SJCRH30 (cell line): ENCODE measurements around the gene GTF2IRD2. TPM values are rescaled to one million over a fixed set of nuclear protein-coding genes. Genes with fewer than 3 reads are reported as not detected.
"Not testable (repeated sequence)": the region's sequence is repeated elsewhere in the genome, so short reads cannot be mapped to it uniquely, and the experiment has no call there.

Experiments
- DNase-seq, 2 experiments: peaks; one replicate each; pipeline ENCODE4 v3.0.0-alpha.2; 2015 to 2020
- H3K27ac ChIP-seq: fragments of 250-450 bp; sonication (Bioruptor Pico); 2 replicates; pipeline ENCODE4 v1.5.1; 2020; ENCODE audit warnings: mild to moderate bottlenecking, moderate library complexity
- H3K27me3 ChIP-seq: fragments of 250-450 bp; sonication (Bioruptor Pico); 2 replicates; pipeline ENCODE4 v1.5.1; 2020; ENCODE audit warnings: mild to moderate bottlenecking, moderate library complexity
- H3K36me3 ChIP-seq: fragments of 250-450 bp; sonication (Bioruptor Pico); 2 replicates; pipeline ENCODE4 v1.5.1; 2020; ENCODE audit warnings: mild to moderate bottlenecking, moderate library complexity
- H3K4me1 ChIP-seq: fragments of 250-450 bp; sonication (Bioruptor Pico); 2 replicates; pipeline ENCODE4 v1.5.1; 2020; ENCODE audit warnings: mild to moderate bottlenecking, moderate library complexity
- H3K4me3 ChIP-seq: fragments of 250-450 bp; sonication (Bioruptor Pico); 2 replicates; pipeline ENCODE4 v1.5.1; 2020; ENCODE audit warnings: mild to moderate bottlenecking, moderate library complexity
- H3K9me3 ChIP-seq: fragments of 250-450 bp; sonication (Bioruptor Pico); replicated peaks from 2 replicates; pipeline ENCODE4 v1.5.1; 2020; ENCODE audit warnings: mild to moderate bottlenecking, moderate library complexity
- total RNA-seq: library from RNA; depleted of rRNA; stranded (reverse); fragments of >200 nt; shearing (Covaris generic); gene quantifications from 2 replicates; pipeline ENCODE4 v1.2.3, GENCODE V29; 2014

Gene GTF2IRD2
- total RNA-seq, 1 experiment from 2014 or later, result 7.6 TPM

DNA sequence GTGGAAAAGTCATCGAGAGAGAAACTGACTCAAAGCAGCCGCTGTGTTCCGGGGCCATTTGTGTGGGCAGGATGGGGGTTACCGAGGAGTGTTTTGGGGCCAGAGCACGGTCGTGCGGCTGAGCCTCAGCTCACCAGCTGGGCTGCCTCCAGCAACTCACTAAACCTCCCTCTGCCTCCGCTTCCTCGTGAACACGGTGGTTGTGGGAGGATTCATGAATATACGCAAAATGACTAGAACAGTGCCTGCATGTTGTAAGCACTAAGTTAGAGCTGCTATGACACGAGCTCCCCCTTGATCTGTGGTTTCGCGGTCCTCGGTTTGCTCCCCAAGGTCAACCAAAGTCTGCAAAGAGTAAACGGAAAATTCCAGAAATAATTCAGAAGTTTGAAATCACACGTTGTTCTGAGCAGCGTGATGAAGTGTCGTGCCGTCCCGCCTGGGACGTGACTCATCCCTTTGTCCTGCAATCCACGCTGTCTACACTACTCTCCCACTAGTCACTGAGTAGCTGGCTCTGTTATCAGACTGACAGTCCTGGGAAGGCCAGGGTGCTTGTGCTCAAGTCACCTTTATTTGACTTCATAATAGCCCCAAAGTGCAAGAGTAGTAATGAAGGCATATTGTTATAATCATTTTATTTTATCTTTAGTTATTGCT lies 31.1 kb downstream of the GTF2IRD2 start:
- H3K36me3 ChIP-seq, H3K27ac ChIP-seq, DNase-seq, H3K27me3 ChIP-seq, H3K9me3 ChIP-seq, H3K4me3 ChIP-seq, H3K4me1 ChIP-seq: not testable (repeated sequence)

DNA sequence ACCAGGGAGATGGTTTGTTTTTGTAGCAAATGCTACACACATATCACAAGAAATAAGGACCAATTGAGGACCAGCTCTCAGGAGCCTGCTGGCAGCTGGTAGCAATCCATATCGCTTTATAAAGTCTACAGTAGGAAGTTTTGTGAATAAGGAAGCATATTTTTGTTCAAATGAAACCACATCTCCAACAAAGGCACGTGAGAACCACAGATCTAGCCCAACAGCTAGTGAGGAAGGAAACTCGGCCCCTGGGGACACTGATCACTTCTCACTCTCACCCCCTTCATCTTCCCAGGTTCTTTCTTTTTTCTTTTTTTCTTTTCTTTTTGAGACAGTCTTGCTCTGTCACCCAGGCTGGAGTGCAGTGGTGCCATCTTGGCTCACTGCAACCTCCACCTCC lies 35.5 kb downstream of the GTF2IRD2 start:
- not testable (repeated sequence) for H3K27ac ChIP-seq, DNase-seq, H3K4me3 ChIP-seq, H3K4me1 ChIP-seq, H3K36me3 ChIP-seq, H3K9me3 ChIP-seq, H3K27me3 ChIP-seq

DNA sequence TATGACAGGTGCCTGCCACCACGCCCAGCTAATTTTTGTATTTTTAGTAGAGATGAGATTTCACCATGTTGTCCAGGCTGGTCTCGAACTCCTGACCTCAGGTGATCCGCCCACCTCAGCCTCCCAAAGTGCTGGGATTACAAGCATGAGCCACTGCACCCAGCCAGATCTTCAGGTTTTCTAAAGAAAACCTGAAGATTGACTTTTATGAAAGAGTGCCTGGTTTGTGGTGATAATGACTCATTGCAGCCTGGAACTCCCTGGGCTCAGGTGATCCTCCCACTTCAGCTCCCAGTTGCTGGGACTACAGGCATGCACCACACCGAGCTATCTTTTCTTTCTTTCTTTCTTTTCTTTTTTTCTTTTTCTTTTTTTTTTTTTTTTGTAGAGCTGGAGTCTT lies 52.8 kb downstream of the GTF2IRD2 start:
- not testable (repeated sequence) for H3K27ac ChIP-seq, H3K4me3 ChIP-seq, H3K27me3 ChIP-seq, DNase-seq, H3K9me3 ChIP-seq, H3K4me1 ChIP-seq, H3K36me3 ChIP-seq

DNA sequence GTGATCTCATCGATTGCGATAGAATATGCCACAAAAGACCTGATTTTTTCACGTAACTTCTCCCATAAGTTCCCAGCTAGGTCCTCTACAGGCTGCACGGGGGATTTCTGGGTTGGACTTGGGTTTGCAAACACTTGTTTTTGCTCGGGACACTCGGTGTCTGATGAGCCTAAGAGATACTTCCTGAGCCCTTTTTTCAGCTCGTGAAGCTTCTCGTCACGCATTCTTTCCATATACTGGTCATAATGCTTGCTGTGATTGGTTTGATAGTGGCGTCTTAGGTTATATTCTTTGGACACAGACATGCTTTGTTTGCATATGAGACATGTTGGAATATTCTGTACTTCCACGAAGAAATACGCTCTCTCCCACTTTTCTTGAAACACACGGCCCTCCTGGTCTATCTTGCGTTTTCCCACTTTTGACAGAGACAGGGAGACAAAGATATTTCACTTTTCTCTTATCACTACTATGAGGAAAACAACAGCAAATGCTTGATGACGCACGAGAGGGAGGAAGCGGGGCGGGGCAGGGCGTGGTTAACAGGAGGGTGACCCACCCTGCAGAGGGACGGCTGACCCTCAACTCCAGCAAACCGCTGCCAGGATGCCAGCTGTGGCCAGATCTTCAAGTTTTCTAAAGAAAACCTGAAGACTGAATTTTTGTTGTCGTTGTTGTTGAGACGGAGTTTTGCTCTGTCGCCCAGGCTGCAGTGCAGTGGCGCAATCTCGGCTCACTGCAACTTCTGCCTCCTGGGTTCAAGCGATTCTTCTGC lies 53.4 kb downstream of the GTF2IRD2 start:
- H3K27ac ChIP-seq, H3K4me3 ChIP-seq, H3K9me3 ChIP-seq, H3K4me1 ChIP-seq, DNase-seq, H3K36me3 ChIP-seq, H3K27me3 ChIP-seq: not testable (repeated sequence)

DNA sequence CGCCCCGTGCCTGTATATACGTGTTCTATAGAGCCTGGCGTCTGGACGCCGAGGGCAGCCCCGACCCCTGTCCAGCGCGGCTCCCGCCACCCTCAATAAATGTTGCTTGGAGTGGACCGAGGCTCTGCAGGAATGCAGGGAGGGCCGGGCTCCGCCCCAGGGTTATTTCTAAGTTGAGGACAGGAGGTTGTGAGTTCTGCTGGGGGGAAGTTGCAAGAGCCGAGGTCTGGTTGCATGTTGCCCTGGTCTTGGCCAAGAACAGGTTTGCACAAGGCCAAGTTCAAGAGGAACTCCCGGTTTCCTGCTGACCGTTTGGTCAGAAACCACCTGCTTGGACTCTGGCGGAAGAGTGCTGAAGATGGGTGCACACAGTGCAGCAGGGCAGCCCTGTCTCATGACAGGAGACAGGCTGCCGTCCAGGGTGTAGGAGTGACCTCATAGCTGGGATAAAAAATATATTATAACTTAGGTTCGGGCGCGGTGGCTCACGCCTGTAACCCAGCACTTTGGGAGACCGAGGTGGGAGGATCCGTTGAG lies 62.1 kb downstream of the GTF2IRD2 start:
- DNase-seq, H3K4me1 ChIP-seq, H3K36me3 ChIP-seq, H3K27ac ChIP-seq, H3K27me3 ChIP-seq, H3K9me3 ChIP-seq, H3K4me3 ChIP-seq: not testable (repeated sequence)

DNA sequence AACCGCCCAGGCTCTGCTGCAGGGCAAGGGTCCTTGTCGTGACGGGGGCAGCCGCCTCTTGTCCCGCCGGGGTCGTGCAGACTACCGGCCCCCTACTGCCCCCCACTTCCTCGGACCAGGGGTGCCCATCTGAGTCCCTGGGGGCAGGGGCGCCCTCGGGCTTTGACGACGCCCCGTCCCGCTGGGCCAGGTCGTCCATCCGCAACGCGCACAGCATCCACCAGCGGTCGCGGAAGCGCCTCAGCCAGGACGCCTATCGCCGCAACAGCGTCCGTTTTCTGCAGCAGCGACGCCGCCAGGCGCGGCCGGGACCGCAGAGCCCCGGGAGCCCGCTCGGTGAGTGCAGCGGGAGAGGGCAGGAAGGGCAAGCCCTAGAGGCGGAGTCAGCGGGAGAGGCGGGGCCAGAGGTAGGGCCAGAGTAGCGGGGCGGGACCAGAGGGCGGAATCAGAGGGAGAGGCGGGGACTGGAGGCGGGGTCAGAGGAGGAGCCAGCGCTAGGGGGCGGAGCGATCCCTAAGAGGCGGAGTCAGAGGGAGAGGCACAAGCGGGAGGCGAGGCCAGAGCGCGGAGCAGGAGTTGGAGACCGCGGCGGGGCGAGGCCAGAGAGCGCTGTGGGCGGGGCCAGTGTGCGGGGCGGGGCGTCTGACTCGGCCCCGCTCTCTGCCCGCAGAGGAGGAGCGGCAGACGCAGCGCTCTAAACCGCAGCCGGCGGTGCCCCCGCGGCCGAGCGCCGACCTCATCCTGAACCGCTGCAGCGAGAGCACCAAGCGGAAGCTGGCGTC lies 62.8 kb downstream of the GTF2IRD2 start:
- not testable (repeated sequence) for H3K27me3 ChIP-seq, H3K36me3 ChIP-seq, H3K4me1 ChIP-seq, H3K27ac ChIP-seq, H3K4me3 ChIP-seq, H3K9me3 ChIP-seq
- DNase-seq, result peak; percentile 90 to 95

DNA sequence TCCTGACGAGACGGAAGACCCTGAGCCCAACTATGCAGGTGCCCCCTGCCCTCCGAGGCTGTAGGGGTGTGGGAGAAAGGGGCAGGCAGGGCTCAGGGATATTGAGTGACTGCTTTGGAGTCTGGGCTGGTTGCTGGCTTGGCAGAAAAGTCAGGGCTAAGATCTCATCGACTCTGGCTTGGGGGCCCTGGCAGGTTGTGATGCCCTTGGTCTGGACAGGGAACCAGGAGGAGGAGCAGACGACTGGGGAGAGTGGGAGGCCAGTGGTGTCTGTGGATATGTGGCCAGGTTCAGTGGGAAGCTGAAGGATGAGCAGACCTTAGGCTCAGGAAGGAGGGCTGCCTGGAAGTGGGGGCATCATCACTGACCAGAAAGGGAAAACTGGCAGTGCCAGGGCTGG lies 67.8 kb downstream of the GTF2IRD2 start:
- DNase-seq, H3K36me3 ChIP-seq, H3K4me1 ChIP-seq, H3K4me3 ChIP-seq, H3K9me3 ChIP-seq, H3K27me3 ChIP-seq, H3K27ac ChIP-seq: not testable (repeated sequence)

DNA sequence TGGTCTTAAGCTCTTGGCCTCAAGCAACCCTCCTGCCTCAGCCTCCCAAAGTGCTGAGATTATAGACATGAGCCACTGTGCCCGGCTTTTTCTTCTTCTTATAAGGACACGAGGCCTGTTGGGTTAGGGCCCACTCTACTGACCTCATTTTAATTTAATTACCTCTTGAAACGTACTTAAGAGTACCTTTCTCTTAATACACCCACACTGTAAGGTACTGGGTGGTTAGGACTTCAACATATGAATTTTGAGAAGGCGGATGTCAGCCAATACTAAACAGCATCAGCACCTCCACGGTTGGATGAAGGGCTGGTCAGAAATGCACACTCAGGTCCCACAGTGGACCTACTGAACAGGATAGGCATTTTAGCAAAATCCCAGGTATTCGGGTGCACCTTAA lies 69.7 kb downstream of the GTF2IRD2 start:
- H3K27me3 ChIP-seq, H3K4me3 ChIP-seq, H3K9me3 ChIP-seq, H3K4me1 ChIP-seq, H3K27ac ChIP-seq, H3K36me3 ChIP-seq, DNase-seq: not testable (repeated sequence)

DNA sequence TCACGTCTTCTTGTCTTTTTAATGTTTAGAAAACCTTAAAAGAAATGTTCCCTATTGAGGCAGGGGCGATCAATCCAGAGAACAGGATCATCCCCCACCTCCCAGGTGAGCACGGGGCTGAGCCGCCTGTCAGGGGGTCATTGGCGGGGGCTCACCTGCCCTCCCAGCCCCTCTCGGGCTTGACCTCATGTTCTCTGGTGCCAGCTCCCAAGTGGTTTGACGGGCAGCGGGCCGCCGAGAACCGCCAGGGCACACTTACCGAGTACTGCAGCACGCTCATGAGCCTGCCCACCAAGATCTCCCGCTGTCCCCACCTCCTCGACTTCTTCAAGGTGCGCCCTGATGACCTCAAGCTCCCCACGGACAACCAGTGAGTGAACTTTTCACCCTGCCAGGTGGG lies 72.4 kb downstream of the GTF2IRD2 start:
- H3K9me3 ChIP-seq, H3K36me3 ChIP-seq, H3K27me3 ChIP-seq, H3K27ac ChIP-seq, DNase-seq, H3K4me1 ChIP-seq, H3K4me3 ChIP-seq: not testable (repeated sequence)

DNA sequence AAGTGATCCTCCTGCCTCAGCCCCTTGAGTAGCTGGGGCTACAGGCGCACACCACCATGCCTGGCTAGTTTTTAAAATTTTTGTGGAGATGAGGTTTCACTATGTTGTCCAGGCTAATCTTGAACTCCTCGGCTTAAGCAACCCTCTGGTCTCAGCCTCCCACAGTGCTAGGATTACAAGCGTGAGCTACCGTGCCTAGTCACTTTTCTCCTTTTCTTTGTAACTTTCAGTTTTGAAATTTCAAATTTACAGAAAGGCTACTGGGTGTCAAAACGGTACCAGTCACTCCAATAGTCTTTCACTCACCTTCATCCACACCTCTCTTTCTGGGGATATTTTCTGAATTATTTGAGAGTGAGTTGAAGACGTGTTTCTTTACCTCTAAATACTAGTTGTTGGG lies 76.3 kb downstream of the GTF2IRD2 start:
- not testable (repeated sequence) for H3K4me1 ChIP-seq, H3K27ac ChIP-seq, H3K9me3 ChIP-seq, H3K36me3 ChIP-seq, H3K27me3 ChIP-seq, DNase-seq, H3K4me3 ChIP-seq

DNA sequence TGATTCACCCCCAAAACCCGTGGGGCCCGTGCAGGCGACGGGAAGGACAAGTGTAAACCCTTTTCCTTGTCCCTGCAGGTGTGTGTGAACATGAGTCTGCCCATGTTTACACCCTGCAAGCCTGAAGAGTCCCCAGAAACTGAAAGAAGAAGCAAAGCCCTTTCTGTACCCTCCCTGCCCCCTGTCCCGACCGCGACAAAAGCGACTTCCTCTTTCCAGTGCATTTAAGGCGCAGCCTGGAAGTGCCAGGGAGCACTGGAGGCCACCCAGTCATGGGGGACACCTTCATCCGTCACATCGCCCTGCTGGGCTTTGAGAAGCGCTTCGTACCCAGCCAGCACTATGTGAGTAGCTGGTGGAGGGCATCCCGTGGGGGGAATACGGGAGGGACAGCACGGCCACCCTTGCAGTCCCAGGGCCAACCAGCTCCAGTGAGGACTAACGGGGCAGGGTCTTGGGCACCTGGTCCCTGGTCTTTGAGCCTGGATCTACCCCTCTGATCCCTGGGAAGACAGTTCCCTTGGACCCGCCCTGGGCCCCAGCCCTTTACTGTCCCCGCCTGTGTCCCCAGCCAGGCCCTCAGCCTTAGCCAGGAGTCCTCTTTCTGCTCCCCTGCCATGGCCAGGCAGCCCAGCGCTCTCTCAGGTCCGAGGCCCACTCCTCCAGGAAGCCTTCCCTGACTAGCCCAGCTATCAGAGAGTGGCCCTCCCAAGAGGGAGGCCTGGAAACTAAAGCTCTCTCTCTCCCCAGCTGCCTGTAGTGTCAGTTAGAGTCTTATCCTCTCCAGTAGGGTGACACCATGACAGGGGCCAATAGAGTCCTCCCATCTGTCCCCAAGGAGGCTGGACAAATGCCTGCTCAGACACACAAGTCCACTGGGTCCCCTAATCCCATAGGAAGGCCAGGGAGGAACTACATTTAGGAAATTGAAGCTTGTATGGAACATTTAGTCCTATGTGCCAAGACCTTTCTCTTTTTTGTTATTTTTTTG lies 77.3 kb downstream of the GTF2IRD2 start, which contains the start of gene NCF1:
Gene NCF1, plus strand, starts transcription at position 252 of the 991 bp plus-strand sequence. Its CDS starts 21 bp downstream, at position 273.
- H3K27me3 ChIP-seq, H3K27ac ChIP-seq, DNase-seq, H3K36me3 ChIP-seq, H3K4me1 ChIP-seq, H3K4me3 ChIP-seq, H3K9me3 ChIP-seq: not testable (repeated sequence)

DNA sequence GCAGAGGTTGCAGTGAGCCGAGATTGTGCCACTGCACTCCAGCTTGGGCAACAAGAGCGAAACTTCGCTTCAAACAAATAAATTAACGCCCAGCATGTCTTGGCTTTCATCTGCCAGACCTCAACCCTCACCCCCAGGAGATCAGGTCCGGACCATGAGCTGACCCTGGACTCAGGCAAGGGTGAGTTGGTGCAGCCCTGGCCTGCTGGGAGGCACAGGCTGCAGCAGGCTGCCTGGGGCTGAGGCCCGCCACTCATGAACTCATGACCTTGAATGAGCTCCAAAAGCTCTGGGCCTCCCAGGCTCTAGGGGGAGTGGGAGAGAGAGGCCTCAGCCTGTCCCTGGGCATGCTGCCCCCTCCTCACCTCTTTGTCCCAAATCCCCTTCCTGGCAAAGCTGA lies 79.3 kb downstream of the GTF2IRD2 start:
- not testable (repeated sequence) for H3K9me3 ChIP-seq, DNase-seq, H3K4me3 ChIP-seq, H3K36me3 ChIP-seq, H3K27me3 ChIP-seq, H3K27ac ChIP-seq, H3K4me1 ChIP-seq

DNA sequence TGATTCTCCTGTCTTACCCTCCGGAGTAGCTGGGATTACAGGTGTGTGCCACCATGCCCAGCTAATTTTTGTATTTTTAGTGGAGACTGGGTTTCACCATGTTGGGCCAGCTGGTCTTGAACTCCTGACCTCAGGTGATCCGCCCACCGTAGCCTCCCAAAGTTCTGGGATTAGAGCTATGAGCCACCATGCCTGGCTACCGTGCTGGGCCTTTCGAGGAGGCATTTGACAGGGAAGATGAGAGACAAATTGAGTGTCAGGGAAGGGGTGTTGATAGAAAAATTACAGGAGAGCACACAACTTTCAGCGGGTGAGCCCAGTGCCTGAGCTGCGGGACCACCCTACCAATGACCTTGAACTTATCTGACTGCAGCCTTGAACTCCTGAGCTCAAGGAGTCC lies 81.3 kb downstream of the GTF2IRD2 start:
- not testable (repeated sequence) for DNase-seq, H3K27ac ChIP-seq, H3K36me3 ChIP-seq, H3K4me3 ChIP-seq, H3K9me3 ChIP-seq, H3K4me1 ChIP-seq, H3K27me3 ChIP-seq

DNA sequence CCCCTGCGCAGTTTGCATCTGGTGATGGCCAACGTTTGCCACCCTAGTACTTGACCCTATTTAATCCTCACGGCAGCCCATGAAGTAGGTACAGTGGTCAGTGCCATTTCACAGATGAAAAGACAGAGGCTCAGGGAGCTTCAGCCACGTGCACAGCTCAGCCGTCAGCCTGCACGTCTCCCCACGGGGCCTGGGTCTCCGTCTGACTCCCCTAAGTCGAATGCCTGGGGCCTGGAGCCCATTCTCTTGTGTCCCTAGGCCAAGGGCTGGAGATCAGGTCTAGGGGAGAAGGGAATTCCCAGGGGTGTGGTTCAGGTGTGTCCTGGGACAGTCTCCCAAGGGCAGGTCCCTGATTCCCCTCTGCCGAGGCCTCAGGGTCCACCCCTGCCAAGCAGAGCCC lies 84.4 kb downstream of the GTF2IRD2 start:
- H3K27ac ChIP-seq, H3K27me3 ChIP-seq, H3K4me3 ChIP-seq, H3K36me3 ChIP-seq, H3K9me3 ChIP-seq, H3K4me1 ChIP-seq: not testable (repeated sequence)
- DNase-seq, result peak in 1 of 2 experiments; percentile 2
